Natural killer cell treated with Interleukin-12 subunit alpha and Interleukin-12 subunit beta and Interleukin-15 and Interleukin-18, amount 100 ng/mL, for 72 hours (primary cell): Measurements from ENCODE around the gene TGFB2. TPM values are rescaled to one million over a fixed set of nuclear protein-coding genes. Genes with fewer than 3 reads are reported as not detected.

ENCODE experiments used
- ATAC-seq, 2 donors: fragments of 150-1000 bp; cut with Tn5 transposase in 1 of 2; sonication (Bioruptor Pico), chemical (Tn5 transposase) in 1 of 2; 2 replicates each; pipeline ENCODE4 v1.10.0; 2021
- DNase-seq: peaks from one replicate; pipeline ENCODE4 v3.0.0; 2022; ENCODE audit warnings: low spot score
- H3K27ac Mint-ChIP-seq, 2 donors: 1 replicate in 1 of 2; 2 replicates in 1 of 2; pipeline ENCODE4 v1.8.0; 2022; ENCODE audit warnings: mixed read lengths in 2 of 2, mild to moderate bottlenecking in 1 of 2, moderate library complexity in 1 of 2
- H3K27me3 Mint-ChIP-seq, 2 donors: 1 replicate in 1 of 2; 2 replicates in 1 of 2; pipeline ENCODE4 v1.8.0; 2022; ENCODE audit warnings: mixed read lengths in 2 of 2
- H3K36me3 Mint-ChIP-seq: one replicate; pipeline ENCODE4 v1.8.0; 2022; ENCODE audit warnings: mixed read lengths
- H3K4me1 Mint-ChIP-seq, 2 donors: 1 replicate in 1 of 2; 2 replicates in 1 of 2; pipeline ENCODE4 v1.8.0; 2022; ENCODE audit warnings: low read depth in 2 of 2, mixed read lengths in 2 of 2, mild to moderate bottlenecking in 1 of 2
- H3K4me3 Mint-ChIP-seq: one replicate; pipeline ENCODE4 v1.8.0; 2022; ENCODE audit warnings: mixed read lengths
- H3K9me3 Mint-ChIP-seq: 2 replicates; pipeline ENCODE4 v1.8.0; 2022; ENCODE audit warnings: mixed read lengths
- total RNA-seq, 2 donors: library from RNA; stranded (reverse); gene quantifications; one replicate each; pipeline ENCODE4 v1.2.3, GENCODE V29; 2022

TGFB2 gene
- total RNA-seq, 2 donors from 2014 or later, result 0.11 TPM; not detected in 1

DNA sequence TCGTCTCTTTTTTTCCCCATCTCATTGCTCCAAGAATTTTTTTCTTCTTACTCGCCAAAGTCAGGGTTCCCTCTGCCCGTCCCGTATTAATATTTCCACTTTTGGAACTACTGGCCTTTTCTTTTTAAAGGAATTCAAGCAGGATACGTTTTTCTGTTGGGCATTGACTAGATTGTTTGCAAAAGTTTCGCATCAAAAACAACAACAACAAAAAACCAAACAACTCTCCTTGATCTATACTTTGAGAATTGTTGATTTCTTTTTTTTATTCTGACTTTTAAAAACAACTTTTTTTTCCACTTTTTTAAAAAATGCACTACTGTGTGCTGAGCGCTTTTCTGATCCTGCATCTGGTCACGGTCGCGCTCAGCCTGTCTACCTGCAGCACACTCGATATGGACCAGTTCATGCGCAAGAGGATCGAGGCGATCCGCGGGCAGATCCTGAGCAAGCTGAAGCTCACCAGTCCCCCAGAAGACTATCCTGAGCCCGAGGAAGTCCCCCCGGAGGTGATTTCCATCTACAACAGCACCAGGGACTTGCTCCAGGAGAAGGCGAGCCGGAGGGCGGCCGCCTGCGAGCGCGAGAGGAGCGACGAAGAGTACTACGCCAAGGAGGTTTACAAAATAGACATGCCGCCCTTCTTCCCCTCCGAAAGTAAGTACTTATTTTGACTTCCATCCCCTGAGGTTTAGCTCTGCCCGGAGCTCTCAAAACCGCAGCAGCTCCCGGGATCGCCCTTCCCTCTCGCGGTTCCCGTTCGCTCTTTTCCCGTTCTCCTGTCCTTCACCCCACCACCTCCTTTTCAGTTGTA lies 1.5 kb downstream of the TGFB2 start:
- DNase-seq, result no peak
- H3K27ac Mint-ChIP-seq, result no peak overlapping the region
- peaks cover 15 to 22% of the 10 kb centered on the region in 2 donors for H3K4me1 Mint-ChIP-seq
- peaks cover 32 to 52% of the 10 kb centered on the region in 2 donors for H3K27me3 Mint-ChIP-seq
- no peak for ATAC-seq
- H3K36me3 Mint-ChIP-seq, result no peaks in the 10 kb centered on the region
- H3K9me3 Mint-ChIP-seq, result no peaks in the 10 kb centered on the region
- no peak overlapping the region for H3K4me3 Mint-ChIP-seq

DNA sequence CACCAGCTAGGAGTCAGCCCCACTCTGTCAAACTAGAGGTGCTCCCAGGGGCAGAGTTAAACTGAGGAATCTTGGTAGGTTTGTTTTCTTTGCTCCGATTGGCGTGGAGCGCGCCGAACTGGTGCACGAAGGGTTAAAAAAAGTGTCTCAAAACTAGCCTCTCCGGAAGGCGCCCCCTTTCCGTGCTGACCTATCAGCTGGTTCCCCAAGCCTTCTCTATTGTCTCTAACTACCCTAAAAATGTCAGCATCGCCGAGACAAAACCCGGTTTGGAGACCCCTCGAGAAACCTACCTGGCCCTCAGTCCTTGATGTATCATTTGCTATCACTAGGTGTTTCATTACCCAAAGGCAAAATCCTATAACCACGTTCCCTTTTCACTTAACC lies 2.2 kb downstream of the TGFB2 start:
- no peak for DNase-seq
- Mint-ChIP-seq H3K27me3 (peaks cover 32 to 52% of the 10 kb centered on the region in 2 donors), H3K27ac (no peak overlapping the region), H3K4me1 (peaks cover 15 to 25% of the 10 kb centered on the region in 2 donors), H3K4me3 (no peak overlapping the region), H3K9me3 (no peaks in the 10 kb centered on the region), H3K36me3 (no peaks in the 10 kb centered on the region)
- ATAC-seq, result no peak

DNA sequence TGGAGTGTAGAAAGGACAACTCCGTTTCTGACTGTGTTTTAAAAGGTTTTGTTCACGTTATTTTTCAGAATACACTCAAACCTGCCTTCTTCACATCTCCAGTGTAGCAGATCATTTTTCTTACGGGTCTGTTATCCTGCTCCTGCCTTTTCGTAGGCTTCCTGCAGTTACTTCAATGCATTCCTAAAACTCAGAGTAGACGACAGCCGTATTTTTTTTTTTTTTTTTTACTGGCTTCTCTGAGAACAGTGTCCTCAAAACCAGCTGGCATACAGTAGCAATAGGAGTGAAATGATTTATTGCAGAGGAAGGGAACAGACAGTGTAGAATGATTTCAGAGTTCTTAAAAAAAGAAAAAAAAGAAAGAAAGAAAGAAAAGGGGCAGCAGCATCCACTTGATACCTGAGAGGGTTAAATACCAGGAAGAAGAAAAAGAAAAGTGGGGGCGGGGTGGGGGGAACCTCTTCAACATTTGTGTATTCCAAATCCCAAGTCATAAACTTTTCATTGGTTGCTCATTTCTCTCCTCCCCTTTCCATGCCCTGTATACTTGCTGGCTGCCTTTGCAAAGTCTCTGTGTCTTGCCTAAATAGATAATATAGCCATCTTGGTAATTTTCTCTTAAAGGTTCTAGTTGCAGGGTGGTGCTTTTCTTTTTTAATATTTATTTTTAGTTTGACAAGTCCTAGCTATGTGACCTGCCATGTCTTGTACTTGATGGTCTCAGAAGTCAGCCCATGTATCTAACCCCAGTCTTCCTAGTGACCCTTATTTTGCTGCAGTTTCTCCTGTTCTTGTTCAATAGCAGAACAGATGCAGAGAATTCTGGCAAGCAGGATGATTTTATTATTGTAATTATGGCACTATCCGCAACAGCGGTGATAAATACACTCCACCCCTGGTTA lies 2.8 kb downstream of the TGFB2 start:
- Mint-ChIP-seq H3K27me3 (peaks cover 32 to 47% of the 10 kb centered on the region in 2 donors), H3K4me1 (peaks cover 15 to 25% of the 10 kb centered on the region in 2 donors), H3K36me3 (no peaks in the 10 kb centered on the region), H3K9me3 (no peaks in the 10 kb centered on the region), H3K4me3 (no peak overlapping the region), H3K27ac (no peak overlapping the region)
- no peak for DNase-seq
- no peak for ATAC-seq

DNA sequence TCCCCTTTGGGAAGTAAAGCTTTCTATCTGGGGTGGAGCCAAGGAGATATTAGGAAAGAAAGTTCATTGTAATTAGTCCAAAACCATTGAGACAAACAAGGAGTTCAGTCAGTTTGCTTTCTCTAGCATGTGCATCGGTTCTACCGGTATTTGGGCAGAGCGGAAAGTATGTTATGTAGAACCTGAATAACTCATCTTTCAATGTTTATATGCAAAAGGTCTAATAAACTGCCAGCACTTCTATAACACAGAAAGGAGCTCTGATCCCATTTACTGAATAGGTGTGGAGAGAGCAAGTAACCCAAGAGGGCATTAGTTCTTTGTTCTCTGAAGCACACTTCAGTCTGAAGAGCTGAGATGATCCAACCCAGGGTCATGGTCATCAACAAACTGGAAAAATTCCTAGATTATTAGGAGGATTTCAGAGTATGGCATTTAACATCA lies 3.5 kb downstream of the TGFB2 start:
- ATAC-seq (no peak), DNase-seq (no peak)
- H3K9me3 Mint-ChIP-seq, result no peaks in the 10 kb centered on the region
- peaks cover 15 to 25% of the 10 kb centered on the region in 2 donors for H3K4me1 Mint-ChIP-seq
- no peak overlapping the region for H3K27ac Mint-ChIP-seq
- no peak overlapping the region for H3K4me3 Mint-ChIP-seq
- no peaks in the 10 kb centered on the region for H3K36me3 Mint-ChIP-seq
- peaks cover 32 to 45% of the 10 kb centered on the region in 2 donors for H3K27me3 Mint-ChIP-seq

DNA sequence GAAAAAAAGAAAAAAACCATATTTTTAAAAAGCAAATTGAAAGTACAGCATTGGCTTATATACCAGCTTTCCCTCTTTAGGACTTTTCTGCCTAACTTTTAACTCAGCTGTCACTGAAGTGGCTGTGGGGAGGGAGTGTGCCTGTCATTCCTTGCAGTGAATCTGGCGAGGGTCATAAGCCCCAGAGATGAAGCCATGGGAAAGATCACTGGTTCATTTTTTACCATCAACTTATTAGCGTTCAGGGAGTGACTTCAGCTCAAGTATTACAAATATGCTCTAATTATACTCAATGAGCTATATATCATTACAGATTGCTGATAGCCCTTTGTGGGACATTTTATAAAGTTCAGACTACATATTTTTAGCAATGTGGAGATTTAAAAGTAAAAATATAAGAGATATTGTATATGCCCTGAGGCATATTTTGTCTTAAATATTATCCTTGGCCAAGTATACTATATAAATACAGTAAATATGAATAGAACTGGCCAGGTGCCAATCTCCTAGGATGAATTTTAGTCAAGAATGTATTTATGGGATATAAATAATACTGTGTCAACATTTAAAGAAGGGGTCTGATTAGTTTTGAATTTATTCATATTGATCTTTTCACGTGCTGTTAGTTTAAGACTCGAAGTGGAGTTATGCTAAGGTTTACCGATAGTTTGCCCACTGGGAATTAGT lies 4.4 kb downstream of the TGFB2 start:
- Mint-ChIP-seq H3K27me3 (peaks cover 35 to 45% of the 10 kb centered on the region in 2 donors), H3K4me1 (peaks cover 15 to 25% of the 10 kb centered on the region in 2 donors), H3K27ac (no peak overlapping the region), H3K36me3 (no peaks in the 10 kb centered on the region), H3K9me3 (no peaks in the 10 kb centered on the region), H3K4me3 (no peak overlapping the region)
- DNase-seq (no peak), ATAC-seq (no peak)

DNA sequence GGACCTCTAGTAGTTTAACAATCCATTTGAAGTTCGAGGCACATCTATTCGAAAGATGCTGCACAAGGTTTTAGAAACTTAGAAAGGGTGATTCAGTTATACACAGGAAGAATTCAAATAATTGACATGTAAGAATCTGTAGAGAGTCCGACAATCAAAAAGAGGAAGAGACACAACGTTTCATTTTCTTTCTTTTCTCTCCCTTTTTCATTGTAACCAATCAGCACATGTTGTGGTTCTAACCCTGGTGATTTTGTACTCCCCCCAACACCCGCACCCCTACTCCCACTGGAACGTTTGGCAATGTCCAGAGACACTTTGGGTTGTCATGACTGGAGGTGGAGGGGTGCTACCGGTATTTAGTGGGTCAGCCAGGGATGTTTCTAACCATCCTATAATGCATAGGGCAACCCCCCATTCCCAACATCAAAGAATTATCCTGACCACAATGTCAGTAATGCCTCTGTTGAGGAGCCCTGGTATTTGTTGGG lies 4.9 kb downstream of the TGFB2 start:
- H3K27ac Mint-ChIP-seq, result no peak overlapping the region
- ATAC-seq (no peak), DNase-seq (no peak)
- no peak overlapping the region for H3K4me3 Mint-ChIP-seq
- no peaks in the 10 kb centered on the region for H3K9me3 Mint-ChIP-seq
- peaks cover 15 to 25% of the 10 kb centered on the region in 2 donors for H3K4me1 Mint-ChIP-seq
- H3K27me3 Mint-ChIP-seq, result peaks cover 35 to 45% of the 10 kb centered on the region in 2 donors
- H3K36me3 Mint-ChIP-seq, result no peaks in the 10 kb centered on the region

DNA sequence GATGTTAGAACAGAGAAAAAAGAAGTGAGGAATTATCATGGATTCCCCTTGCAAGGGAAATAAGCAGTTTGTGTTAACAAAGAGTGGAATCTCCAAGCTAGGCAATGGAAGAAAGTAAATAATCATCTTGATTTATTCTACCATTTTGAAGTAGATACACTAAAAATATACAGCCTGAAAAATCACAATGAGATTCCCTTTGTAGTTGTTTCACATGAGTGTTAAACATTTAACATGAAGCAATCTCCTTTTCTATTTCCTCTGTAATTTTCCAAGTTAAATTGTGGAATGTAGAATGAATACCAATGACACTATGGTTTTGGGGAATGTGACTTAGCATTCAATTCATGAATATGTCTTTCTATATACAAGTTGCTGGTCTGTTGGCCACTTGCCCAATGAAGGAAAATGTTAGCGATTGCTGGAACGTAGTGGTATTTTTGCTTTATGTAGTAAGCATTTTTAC lies 5.7 kb downstream of the TGFB2 start:
- ATAC-seq (no peak), DNase-seq (no peak)
- no peak overlapping the region for H3K27ac Mint-ChIP-seq
- no peak overlapping the region for H3K4me3 Mint-ChIP-seq
- H3K36me3 Mint-ChIP-seq, result no peaks in the 10 kb centered on the region
- peaks cover 35 to 45% of the 10 kb centered on the region in 2 donors for H3K27me3 Mint-ChIP-seq
- H3K9me3 Mint-ChIP-seq, result no peaks in the 10 kb centered on the region
- peaks cover 15 to 25% of the 10 kb centered on the region in 2 donors for H3K4me1 Mint-ChIP-seq

DNA sequence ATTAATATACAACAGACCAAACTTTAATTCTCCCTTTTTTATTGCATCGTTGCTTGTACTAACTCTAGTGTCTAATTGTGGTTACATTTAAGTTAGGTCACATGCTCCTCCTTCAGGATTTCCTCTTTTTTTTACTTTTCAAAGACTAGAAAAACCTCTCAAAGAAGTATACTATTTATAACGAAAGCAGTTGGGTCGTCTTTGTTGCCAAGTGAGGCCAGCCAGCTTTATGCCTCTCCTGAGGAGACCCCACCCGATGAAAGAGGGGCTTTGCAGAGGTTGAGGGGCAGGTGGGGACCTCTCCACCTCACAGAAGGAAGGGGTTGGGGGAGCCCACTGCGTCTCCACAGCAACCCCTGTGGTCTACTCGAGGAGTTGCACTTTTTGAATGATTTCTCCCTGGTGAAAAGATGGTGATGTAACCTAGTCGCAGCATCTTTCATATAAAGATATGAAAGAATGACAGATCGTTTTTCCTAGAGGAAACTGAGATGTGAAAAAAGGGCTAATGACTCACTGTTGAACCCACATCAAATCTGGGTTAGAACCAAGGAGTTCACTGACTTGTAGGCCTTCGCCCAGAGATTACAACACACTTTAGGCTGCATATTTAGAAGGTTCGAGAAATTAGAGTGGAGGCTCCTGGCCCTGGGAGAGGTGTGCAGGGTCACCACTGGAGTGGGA lies 6.4 kb downstream of the TGFB2 start:
- peak in 1 of 2 donors; percentile 29 for ATAC-seq
- no peak overlapping the region for H3K4me3 Mint-ChIP-seq
- no peaks in the 10 kb centered on the region for H3K36me3 Mint-ChIP-seq
- H3K27ac Mint-ChIP-seq, result no peak overlapping the region
- H3K27me3 Mint-ChIP-seq, result peaks cover 29 to 38% of the 10 kb centered on the region in 2 donors
- peaks cover 10 to 18% of the 10 kb centered on the region in 2 donors for H3K4me1 Mint-ChIP-seq
- no peaks in the 10 kb centered on the region for H3K9me3 Mint-ChIP-seq
- DNase-seq, result no peak

DNA sequence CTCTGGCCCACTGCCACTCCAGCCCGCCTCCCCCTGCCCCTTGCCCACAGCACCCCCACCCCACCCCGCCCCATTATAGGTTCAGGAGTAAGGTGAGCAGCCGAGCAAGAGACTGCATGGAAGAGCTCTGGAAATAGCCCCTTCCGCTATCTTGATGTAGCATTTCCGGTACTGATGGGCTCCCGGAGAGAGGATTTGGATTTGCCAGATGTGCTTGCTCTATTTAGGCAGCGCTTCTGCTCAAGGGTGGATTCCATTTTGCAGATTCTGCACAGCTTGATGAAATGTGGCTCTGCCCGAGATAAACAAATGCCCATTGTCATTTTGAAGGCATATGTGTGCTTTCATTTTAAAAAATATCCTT lies 6.9 kb downstream of the TGFB2 start:
- no peak for ATAC-seq
- no peak for DNase-seq
- Mint-ChIP-seq H3K27ac (no peak overlapping the region), H3K4me3 (no peak overlapping the region), H3K36me3 (no peaks in the 10 kb centered on the region), H3K27me3 (peaks cover 24 to 32% of the 10 kb centered on the region in 2 donors), H3K4me1 (peaks cover 5 to 12% of the 10 kb centered on the region in 2 donors), H3K9me3 (no peaks in the 10 kb centered on the region)

DNA sequence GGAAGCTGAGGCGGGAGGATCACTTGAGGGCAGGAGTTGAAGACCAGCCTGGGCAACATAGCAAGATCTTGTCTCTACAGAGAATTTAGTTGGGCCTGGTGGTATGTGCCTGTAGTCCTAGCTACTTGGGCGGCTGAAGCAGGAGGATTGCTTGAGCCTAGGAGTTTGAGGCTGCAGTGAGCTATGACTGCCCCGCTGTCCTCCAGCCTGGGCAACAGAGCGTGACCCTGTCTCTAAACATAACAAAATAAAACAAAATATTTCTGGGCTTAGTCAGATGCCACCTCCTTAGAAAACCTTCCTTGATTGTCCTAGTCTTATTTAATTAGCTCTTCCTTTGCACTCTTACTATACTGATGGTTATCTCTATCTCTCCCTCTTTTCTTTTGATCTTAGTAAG lies 8.5 kb downstream of the TGFB2 start:
- DNase-seq (no peak), ATAC-seq (no peak)
- Mint-ChIP-seq H3K9me3 (no peaks in the 10 kb centered on the region), H3K4me3 (no peak overlapping the region), H3K4me1 (peaks cover 0 to 9% of the 10 kb centered on the region in 2 donors), H3K27ac (no peak overlapping the region), H3K27me3 (peaks cover 9 to 16% of the 10 kb centered on the region in 2 donors), H3K36me3 (no peaks in the 10 kb centered on the region)

DNA sequence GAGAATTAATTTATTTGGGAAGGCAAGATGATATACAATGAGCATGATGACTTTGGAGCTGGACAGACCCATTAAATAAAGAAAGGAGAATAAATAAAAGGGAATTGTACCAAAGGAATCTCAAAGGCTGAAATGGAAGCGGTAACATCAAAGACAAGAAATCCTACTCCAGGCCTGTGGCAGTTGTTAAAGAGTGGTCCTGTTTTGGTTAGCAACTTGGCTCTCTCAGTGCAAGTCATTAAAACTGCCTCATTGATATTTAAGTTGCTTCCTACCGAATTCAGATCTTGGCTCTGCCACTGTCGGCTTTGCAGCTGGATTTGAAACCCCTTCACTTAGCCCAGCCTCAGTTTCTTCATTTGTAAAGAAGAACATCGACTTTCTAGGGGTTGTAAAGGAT lies 10.1 kb downstream of the TGFB2 start:
- Mint-ChIP-seq H3K36me3 (no peaks in the 10 kb centered on the region), H3K4me3 (no peak overlapping the region), H3K9me3 (no peaks in the 10 kb centered on the region), H3K27me3 (peaks cover 3 to 6% of the 10 kb centered on the region in 2 donors), H3K4me1 (peaks cover 0 to 9% of the 10 kb centered on the region in 2 donors), H3K27ac (no peak overlapping the region)
- ATAC-seq (no peak), DNase-seq (no peak)

DNA sequence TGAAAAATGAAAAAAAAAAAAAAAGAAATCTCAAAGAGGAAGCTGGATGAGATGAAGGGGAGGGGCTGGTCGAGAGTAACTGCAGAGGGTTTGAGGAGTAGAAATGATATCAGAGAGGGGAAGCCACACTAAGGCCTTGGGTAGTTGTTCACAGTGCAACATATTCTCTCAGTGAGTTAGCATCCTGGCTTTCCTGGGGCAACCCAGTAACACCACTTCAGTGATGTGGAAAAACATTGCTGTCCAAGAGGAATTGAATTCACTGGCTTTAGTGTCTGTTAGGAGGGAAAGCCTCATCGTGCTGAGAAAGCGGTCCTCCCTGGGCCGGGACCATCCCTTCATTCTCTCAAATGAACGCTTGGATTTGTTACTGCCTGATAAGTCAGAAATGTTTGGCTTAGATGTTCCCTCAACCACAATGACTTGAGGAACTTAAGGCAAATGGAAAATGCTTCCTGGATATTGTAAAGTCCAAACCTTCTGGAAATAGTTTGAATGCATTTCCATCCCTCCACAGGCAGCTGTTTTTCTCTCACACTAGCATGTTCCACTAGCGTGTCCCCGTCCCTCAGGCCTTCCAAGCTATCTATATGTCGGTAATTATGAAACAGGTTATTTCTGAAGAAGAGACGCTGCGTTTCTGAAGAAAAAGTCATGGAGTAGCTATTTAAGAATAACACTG lies 12.2 kb downstream of the TGFB2 start:
- DNase-seq (no peak), ATAC-seq (no peak)
- Mint-ChIP-seq H3K4me1 (no peaks in the 10 kb centered on the region), H3K27me3 (peaks cover 0 to 3% of the 10 kb centered on the region in 2 donors), H3K4me3 (no peak overlapping the region), H3K36me3 (no peaks in the 10 kb centered on the region), H3K27ac (no peak overlapping the region), H3K9me3 (no peaks in the 10 kb centered on the region)
